ENCODE results near the gene SYCE3. TPM values are rescaled to one million over a fixed set of nuclear protein-coding genes. Genes with fewer than 3 reads are reported as not detected.
"Not testable (repeated sequence)": the region's sequence is repeated elsewhere in the genome, so short reads cannot be mapped to it uniquely, and the experiment has no call there.

Gene SYCE3
- total RNA-seq, 1 donor from 2014 or later, result not detected

GRCh38 chr22:50551160-50551752, 11.5 kb downstream of the SYCE3 start:
- no peak for DNase-seq (ENCODE audit: low read depth)

GRCh38 chr22:50550395-50550794, 12.3 kb downstream of the SYCE3 start:
- DNase-seq (ENCODE audit: low read depth), result no peak

- no peak for DNase-seq (ENCODE audit: low read depth)
Observed at GRCh38 chr22:50548921-50549790, 13.6 kb downstream of the SYCE3 start.

- DNase-seq (ENCODE audit: low read depth), result no peak
Observed at GRCh38 chr22:50548040-50548920, 14.4 kb downstream of the SYCE3 start.

GRCh38 chr22:50547263-50547985, 15.3 kb downstream of the SYCE3 start:
- DNase-seq (ENCODE audit: low read depth), result no peak

- DNase-seq (ENCODE audit: low read depth), result no peak
Observed at GRCh38 chr22:50546326-50547262, 16.1 kb downstream of the SYCE3 start.

GRCh38 chr22:50545522-50546325, 17.0 kb downstream of the SYCE3 start, which contains the start of gene KLHDC7B:
Gene KLHDC7B (plus strand): TSS chr22:50545899. CDS start chr22:50546244, 345 bp downstream.
- DNase-seq (ENCODE audit: low read depth), result no peak

- no peak for DNase-seq (ENCODE audit: low read depth)
Observed at GRCh38 chr22:50544746-50545253, 17.9 kb downstream of the SYCE3 start.

GRCh38 chr22:50544078-50544745, 18.5 kb downstream of the SYCE3 start:
- DNase-seq (ENCODE audit: low read depth), result no peak

- DNase-seq (ENCODE audit: low read depth), result no peak
Observed at GRCh38 chr22:50542416-50542927, 20.2 kb downstream of the SYCE3 start.

GRCh38 chr22:50541667-50542026, 21.1 kb downstream of the SYCE3 start:
- DNase-seq (ENCODE audit: low read depth), result not testable (repeated sequence)

- DNase-seq (ENCODE audit: low read depth), result no peak
Observed at GRCh38 chr22:50540381-50540780, 22.3 kb downstream of the SYCE3 start.

GRCh38 chr22:50537765-50538164, 25.0 kb downstream of the SYCE3 start:
- no peak for DNase-seq (ENCODE audit: low read depth)

GRCh38 chr22:50536226-50536625, 26.5 kb downstream of the SYCE3 start:
- DNase-seq (ENCODE audit: low read depth), result no peak

GRCh38 chr22:50535113-50535512, 27.6 kb downstream of the SYCE3 start:
- no peak for DNase-seq (ENCODE audit: low read depth)

GRCh38 chr22:50533856-50534711, 28.6 kb downstream of the SYCE3 start:
- not testable (repeated sequence) for DNase-seq (ENCODE audit: low read depth)

Measured in myocyte (in vitro differentiated cells).